Endothelial cell of umbilical vein (primary cell): ENCODE results near the gene OXER1. TPM values are rescaled to one million over a fixed set of nuclear protein-coding genes. Genes with fewer than 3 reads are reported as not detected.

Experiments used
- BruUV-seq: library from RNA; stranded (reverse); fragments of 400-500 nt; replicated peaks from 2 replicates; lab custom pipeline; 2021; lab: Mats Ljungman, UMichigan
- CTCF ChIA-PET: fragments of 300-600, 350-600 bp; sonication (Branson Sonifier 250); formaldehyde crosslinking; loops from one replicate; lab custom pipeline; 2021; ENCODE audit warnings: antibody characterized with exemption, inconsistent platforms; lab: Charles Lee
- POLR2A ChIA-PET: fragments of 300-600, 350-600 bp; sonication (Branson Sonifier 250); formaldehyde crosslinking; loops from one replicate; lab custom pipeline; 2021; ENCODE audit warnings: antibody characterized with exemption, inconsistent platforms; lab: Charles Lee
- DNase-seq: peaks from one replicate; pipeline ENCODE4 v3.0.0-alpha.2; 2011; ENCODE audit warnings: low read depth, low spot score
- FAIRE-seq: peaks from 2 replicates; lab custom pipeline; 2011; peaks lifted over from hg19 to GRCh38; lab: Jason Lieb, UNC
- H2AFZ ChIP-seq: 2 replicates; pipeline ENCODE4 v1.6.0; 2012; ENCODE audit warnings: low read depth, low read length, control low read depth, inconsistent platforms
- H3K27ac ChIP-seq: 2 replicates; pipeline ENCODE4 v1.5.1; 2011; ENCODE audit warnings: low read depth, mild to moderate bottlenecking, control low read depth, low read length, moderate library complexity; ENCODE audit not compliant: insufficient read depth
- H3K27me3 ChIP-seq, 2 experiments: 2 replicates each; pipeline versions ENCODE4 v1.6.0 to v1.6.1; 2011; ENCODE audit warnings: low read length in 2 of 2, mixed read lengths in 1 of 2; ENCODE audit not compliant: control insufficient read depth in 2 of 2, insufficient read depth in 2 of 2
- H3K36me3 ChIP-seq, 2 experiments: 2 replicates in 1 of 2; 3 replicates in 1 of 2; pipeline ENCODE4 v1.5.1; 2011; ENCODE audit warnings: low read length in 2 of 2, mild to moderate bottlenecking in 1 of 2, moderate library complexity in 1 of 2; ENCODE audit not compliant: control insufficient read depth in 2 of 2, insufficient read depth in 2 of 2; ENCODE audit errors: extremely low read depth in 1 of 2
- H3K4me1 ChIP-seq: 3 replicates; pipeline ENCODE4 v1.5.1; 2011; ENCODE audit warnings: mild to moderate bottlenecking, low read length; ENCODE audit not compliant: control insufficient read depth, insufficient read depth; ENCODE audit errors: extremely low read depth
- H3K4me2 ChIP-seq: 2 replicates; pipeline ENCODE4 v1.6.1; 2011; ENCODE audit warnings: low read length, control low read depth, mixed read lengths; ENCODE audit not compliant: insufficient read depth
- H3K4me3 ChIP-seq, 3 experiments: fragments of 200-600 bp in 1 of 3; sonication (generic), shearing (Covaris generic) in 1 of 3; replicated peaks in 1 of 3; 2 replicates each; pipeline ENCODE4 v1.5.1; 2011 to 2016; ENCODE audit warnings: control low read depth in 3 of 3, low read length in 3 of 3, mild to moderate bottlenecking in 2 of 3, inconsistent platforms in 1 of 3, low read depth in 1 of 3, moderate library complexity in 1 of 3; ENCODE audit not compliant: insufficient read depth in 1 of 3
- H3K79me2 ChIP-seq: 2 replicates; pipeline ENCODE4 v1.6.0; 2012; ENCODE audit warnings: low read length, inconsistent platforms; ENCODE audit not compliant: control insufficient read depth, insufficient read depth
- H3K9ac ChIP-seq: replicated peaks from 2 replicates; pipeline ENCODE3; 2011; ENCODE audit warnings: low read length, control low read depth; ENCODE audit not compliant: insufficient read depth; ENCODE audit errors: extremely low read depth
- H3K9me1 ChIP-seq: replicated peaks from 3 replicates; pipeline ENCODE4 v1.6.0; 2011; ENCODE audit warnings: mild to moderate bottlenecking, low read length; ENCODE audit not compliant: control insufficient read depth, insufficient read depth; ENCODE audit errors: extremely low read depth
- H3K9me3 ChIP-seq: replicated peaks from 2 replicates; pipeline ENCODE4 v1.5.1; 2012; ENCODE audit warnings: low read length, inconsistent platforms; ENCODE audit not compliant: control insufficient read depth, insufficient read depth
- H4K20me1 ChIP-seq: replicated peaks from 2 replicates; pipeline ENCODE3; 2011; ENCODE audit warnings: mild to moderate bottlenecking, low read length; ENCODE audit not compliant: control insufficient read depth, insufficient read depth; ENCODE audit errors: extremely low read depth
- CTCF ChIP-seq, 2 donors: IDR thresholded peaks; 1 replicate in 1 of 2; 2 replicates in 1 of 2; pipeline ENCODE4 v1.5.1; 2011; ENCODE audit warnings: low read length in 2 of 2, mild to moderate bottlenecking in 2 of 2, moderate library complexity in 2 of 2, control low read depth in 1 of 2, inconsistent platforms in 1 of 2, low read depth in 1 of 2; ENCODE audit not compliant: insufficient read depth in 1 of 2; ENCODE audit errors: extremely low read depth in 1 of 2
- EZH2 ChIP-seq: IDR thresholded peaks from 2 replicates; pipeline ENCODE4 v1.6.1; 2012; ENCODE audit warnings: borderline replicate concordance, low read depth, mild to moderate bottlenecking, moderate library complexity, low read length, inconsistent platforms; ENCODE audit not compliant: severe bottlenecking
- FOS ChIP-seq: IDR thresholded peaks from 2 replicates; pipeline ENCODE4 v1.6.1; 2011; ENCODE audit warnings: mild to moderate bottlenecking, low read length, moderate library complexity, borderline replicate concordance; ENCODE audit not compliant: insufficient read depth
- JUN ChIP-seq: IDR thresholded peaks from 2 replicates; pipeline ENCODE4 v1.6.1; 2011; ENCODE audit warnings: borderline replicate concordance, low read depth; ENCODE audit not compliant: insufficient read length, insufficient read depth
- MAX ChIP-seq: IDR thresholded peaks from 2 replicates; pipeline ENCODE4 v1.6.1; 2011; ENCODE audit not compliant: insufficient read depth, insufficient read length
- MYC ChIP-seq: IDR thresholded peaks from one replicate; pipeline ENCODE4 v1.6.1; 2011; ENCODE audit warnings: mild to moderate bottlenecking, low read depth, low read length
- POLR2A ChIP-seq: IDR thresholded peaks from 2 replicates; pipeline ENCODE4 v1.6.1; 2012; ENCODE audit warnings: low read depth, mild to moderate bottlenecking, control low read depth, low read length
- POLR2AphosphoS5 ChIP-seq: IDR thresholded peaks from 2 replicates; pipeline ENCODE4 v1.6.1; 2012; ENCODE audit warnings: low read depth, mild to moderate bottlenecking, control low read depth, low read length, moderate library complexity; ENCODE audit not compliant: insufficient read depth
- dilution Hi-C: fragments of 300-500 bp; cut with MboI; formaldehyde crosslinking; loops from one replicate; pipeline ENCODE4 v1.15.0; 2019; ENCODE audit warnings: low sequenced_read_pairs; ENCODE audit not compliant: extremely low pct_ligation_motif_present
- intact Hi-C: fragments of 100-400 bp; cut with micrococcal nuclease; formaldehyde crosslinking; loops from one replicate; pipeline ENCODE4 v1.10.0; 2022
- polyA plus RNA-seq, 4 experiments: library from polyadenylated mRNA; depleted of rRNA in 3 of 4; stranded (reverse) in 3 of 4; unstranded in 1 of 4; fragments of >200 nt; gene quantifications; 2 replicates each; pipeline versions ENCODE4 v1.2.1 to v1.2.3, GENCODE V29; 2011 to 2012; ENCODE audit warnings: missing spikeins in 1 of 4
- total RNA-seq: library from RNA; stranded (reverse); gene quantifications from 2 replicates; pipeline ENCODE4 v1.2.3, GENCODE V29; 2021

The OXER1 gene
- total and polyA plus RNA-seq, 2 donors (not counting 3 experiments of a cell fraction or from before 2014, with no cell fraction given), result 0.18 TPM

- peaks cover 4% of the 10 kb centered on the region for H3K4me1 ChIP-seq
- no peak overlapping the region for H3K4me3 ChIP-seq
- H3K27ac ChIP-seq, result no peak overlapping the region
- H3K36me3 ChIP-seq, result no peaks in the 10 kb centered on the region
- TF ChIP-seq POLR2AphosphoS5 (no peak), EZH2 (no peak), POLR2A (no peak), MAX (no peak), CTCF (IDR thresholded peaks at IDR 0.05; ENCODE audit: extremely low read depth in 1 of 2, insufficient read depth in 1 of 2, low read depth in 1 of 2, low read length in 2 of 2) (no peak), MYC (no peak), FOS (no peak), JUN (no peak)
- dilution Hi-C loops (no loop called here), intact Hi-C loops (no loop called here)
- H3K27me3 ChIP-seq, result peaks cover 8 to 11% of the 10 kb centered on the region in 2 experiments
- H3K9me1 ChIP-seq, result no peaks in the 10 kb centered on the region
- H3K9me3 ChIP-seq, result no peaks in the 10 kb centered on the region
- FAIRE-seq (peak; percentile 48), DNase-seq (no peak)
- no peak overlapping the region for H3K9ac ChIP-seq
- BruUV-seq, result no TSS peak
- POLR2A ChIA-PET, result no interaction called here
- CTCF ChIA-PET, result interaction anchor here (1.2 kb wide), 1 partner anchor 14 kb away, joined by 3 read pairs; no protein-coding TSS in a partner anchor
- H4K20me1 ChIP-seq, result no peaks in the 10 kb centered on the region
- no peaks in the 10 kb centered on the region for H3K79me2 ChIP-seq
- no peak overlapping the region for H2AFZ ChIP-seq
- no peak overlapping the region for H3K4me2 ChIP-seq
Measured at GRCh38 chr2:42796427-42797248, 32.7 kb upstream of the OXER1 start.
